Renal cortex interstitium (tissue), 11 donors: ENCODE measurements around the gene PCGF3. TPM values are rescaled to one million over a fixed set of nuclear protein-coding genes. Genes with fewer than 3 reads are reported as not detected.
"Not testable (repeated sequence)": the region's sequence is repeated elsewhere in the genome, so short reads cannot be mapped to it uniquely, and the experiment has no call there.

ENCODE experiments used
- DNase-seq, 11 donors: peaks; one replicate each; pipeline ENCODE4 v3.0.0-alpha.2; 2013; ENCODE audit warnings: low read depth in 9 of 11, low spot score in 4 of 11; ENCODE audit errors: extremely low read depth in 1 of 11
- polyA plus RNA-seq, 3 donors: library from polyadenylated mRNA; unstranded; fragments of 120-200 nt; gene quantifications; one replicate each; pipeline ENCODE4 v1.2.1, GENCODE V29; 2013; ENCODE audit not compliant: insufficient read length in 3 of 3

The PCGF3 gene
- polyA plus RNA-seq, 3 donors: 67.4 to 102 (median 68.2) TPM

DNA sequence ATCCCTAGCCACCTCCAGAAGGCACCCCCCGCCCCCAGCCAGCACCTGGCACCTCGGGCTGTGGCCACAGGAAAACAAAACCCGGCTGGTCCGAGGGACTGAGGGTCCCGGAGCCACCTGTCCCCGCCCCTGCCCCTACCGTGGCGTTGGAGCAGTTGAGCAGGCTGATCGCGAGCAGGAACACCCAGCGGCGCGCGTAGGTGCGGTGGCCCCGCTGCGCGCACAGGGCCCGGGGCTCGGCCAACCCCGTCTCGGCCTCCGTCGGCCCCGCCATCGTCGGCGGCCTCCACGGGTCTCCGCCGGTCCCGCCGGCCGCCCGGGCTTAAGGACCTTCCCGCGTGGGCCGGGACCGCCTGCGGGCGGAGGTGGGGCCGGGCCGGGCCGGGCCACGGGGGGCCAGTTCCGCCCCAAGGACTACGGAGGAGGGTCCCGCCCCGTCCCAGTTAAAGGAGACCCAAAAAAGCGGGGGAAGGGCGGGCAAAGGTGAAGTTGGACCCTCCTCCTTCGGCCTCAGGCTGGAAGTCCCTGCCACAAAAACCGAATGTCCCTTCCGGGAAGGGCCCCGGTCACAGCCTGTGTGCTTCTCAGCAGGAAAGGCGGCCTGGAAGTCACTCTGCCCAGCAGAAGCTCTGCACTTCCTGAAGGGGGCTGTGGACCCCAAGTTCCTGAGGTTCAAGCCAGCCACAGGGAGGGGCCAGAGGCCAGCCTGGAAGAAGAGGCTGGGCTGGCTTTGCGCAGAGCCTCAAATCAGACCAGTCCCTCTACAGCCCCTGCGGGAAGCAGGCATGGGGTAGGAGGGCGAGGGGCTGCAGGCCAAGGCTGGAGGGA, 16.6 kb upstream of the PCGF3 start, which contains the start of gene SLC49A3:
TSS of gene SLC49A3 (minus strand) at position 298 of the 828 bp plus-strand sequence. CDS start at position 274, 24 bp downstream.
- DNase-seq: no peak

DNA sequence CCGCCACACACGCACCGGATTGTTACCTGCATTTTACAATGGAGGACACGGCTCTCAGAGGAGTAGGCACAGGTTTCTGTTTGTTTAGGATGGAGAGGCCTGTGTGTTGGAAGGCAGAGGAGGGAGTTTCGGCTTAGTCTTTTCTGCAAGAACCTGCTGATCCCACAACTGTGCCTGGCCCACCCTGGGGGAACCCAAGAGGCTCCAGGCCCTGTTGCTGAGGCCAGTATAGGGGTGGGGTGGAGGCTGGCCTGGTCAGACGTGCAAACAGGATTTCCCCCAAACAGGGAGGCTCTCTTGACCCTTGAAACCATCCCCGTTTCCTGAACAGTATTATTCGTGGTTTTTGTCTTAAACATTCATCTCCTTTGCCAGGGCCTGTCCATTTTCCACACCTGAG, 15.9 kb upstream of the PCGF3 start:
- no peak for DNase-seq

DNA sequence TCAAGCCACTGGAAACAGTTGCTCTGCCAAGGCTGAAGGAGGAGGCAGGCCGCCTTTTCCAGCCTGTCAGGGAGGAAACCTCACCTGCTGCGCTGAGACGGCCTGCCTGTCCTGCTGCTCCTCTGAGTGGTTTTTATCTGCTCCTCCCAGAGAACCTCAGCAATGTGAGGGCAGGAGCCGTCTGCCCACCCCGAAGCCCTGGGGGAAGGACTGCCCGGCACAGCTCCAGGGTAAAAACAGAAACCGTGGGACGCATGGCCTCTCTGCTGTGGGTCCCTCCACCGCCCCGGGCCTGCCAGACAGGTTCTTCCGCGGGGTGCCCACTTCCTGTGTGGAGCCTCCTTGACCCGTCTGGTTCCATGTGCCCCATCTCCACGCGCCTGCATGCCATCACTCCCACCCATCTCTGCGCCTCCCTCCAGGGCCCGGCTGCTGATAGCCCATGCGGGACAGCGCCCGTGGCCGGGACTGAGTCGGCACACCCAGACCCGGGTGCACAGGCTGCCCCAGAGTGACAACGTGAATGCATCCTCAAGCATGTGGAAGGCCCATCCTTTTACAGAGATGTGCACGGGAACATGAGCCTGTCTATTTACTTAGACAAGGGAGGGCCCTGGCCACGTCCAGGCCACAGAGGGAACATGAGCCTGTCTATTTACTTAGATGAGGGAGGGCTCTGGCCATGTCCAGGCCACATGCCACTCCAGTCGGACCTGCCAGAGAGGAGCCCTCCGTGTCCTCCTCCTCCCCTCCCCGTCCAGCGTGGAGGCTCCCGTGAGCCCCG, 12.7 kb upstream of the PCGF3 start:
- no peak for DNase-seq

DNA sequence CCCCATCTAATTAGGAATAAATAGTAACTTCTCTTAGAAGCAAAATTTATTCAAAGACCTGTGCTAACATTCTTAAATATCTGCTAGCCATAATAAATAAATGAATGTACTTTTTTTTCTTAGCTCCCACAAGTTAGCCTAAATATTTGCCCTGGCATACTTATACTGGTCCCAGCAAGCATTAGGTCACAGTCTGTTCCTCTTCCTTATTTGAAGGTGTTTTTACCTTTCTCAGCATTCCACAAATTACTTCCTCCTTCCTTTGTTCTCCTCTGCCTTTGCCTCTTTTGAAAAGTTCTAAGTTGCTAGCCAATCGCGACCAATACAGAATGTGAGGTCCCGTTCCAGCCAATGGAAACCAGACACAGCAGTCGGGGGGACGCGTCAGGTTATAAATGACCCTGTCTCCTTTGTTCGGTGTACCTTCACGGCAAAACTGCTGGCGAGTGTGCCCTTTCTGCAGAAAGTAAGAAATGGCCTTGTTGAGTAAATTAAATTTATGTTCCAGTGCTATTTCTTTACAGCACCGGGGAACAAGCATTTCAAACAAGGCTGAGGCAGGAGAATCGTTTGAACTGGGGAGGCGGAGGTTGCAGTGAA, 11.2 kb upstream of the PCGF3 start:
- DNase-seq: not testable (repeated sequence)

DNA sequence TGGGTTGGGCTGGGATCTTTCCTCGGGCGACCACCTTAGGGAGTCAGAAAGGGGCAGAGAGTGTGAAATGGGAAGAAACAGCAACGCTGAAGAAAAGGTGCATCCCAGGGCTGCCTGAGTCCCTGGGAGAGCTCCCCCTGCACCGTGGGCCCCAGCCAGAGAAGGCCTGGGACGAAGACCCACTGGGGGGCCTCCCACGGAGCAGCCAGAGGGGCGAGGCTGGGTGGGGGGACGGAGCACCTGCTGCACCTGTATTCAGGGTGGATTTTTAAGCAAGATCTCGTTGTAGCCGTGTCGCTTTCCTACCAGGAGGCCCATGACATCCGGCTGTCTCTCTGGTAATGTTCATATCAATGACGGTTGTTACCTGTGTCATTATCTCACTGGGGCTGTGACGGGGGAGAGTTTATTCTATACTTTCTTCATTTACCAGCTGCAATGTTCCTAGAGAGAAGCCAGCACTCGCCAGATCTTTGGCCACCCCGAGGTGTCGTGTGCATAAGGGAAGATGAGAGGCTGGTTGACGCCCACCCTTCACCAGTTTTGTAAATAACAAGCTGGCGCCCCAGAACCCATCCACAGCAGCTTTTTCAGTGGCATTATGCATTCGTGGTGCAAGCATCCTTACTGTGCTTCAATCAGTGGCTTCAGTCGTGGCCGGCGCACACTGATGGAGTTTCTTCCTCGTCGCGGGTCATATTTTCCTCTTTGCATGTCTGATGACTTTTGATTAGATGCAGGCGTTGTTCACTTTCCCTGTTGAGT, 5.6 kb upstream of the PCGF3 start:
- DNase-seq: no peak

DNA sequence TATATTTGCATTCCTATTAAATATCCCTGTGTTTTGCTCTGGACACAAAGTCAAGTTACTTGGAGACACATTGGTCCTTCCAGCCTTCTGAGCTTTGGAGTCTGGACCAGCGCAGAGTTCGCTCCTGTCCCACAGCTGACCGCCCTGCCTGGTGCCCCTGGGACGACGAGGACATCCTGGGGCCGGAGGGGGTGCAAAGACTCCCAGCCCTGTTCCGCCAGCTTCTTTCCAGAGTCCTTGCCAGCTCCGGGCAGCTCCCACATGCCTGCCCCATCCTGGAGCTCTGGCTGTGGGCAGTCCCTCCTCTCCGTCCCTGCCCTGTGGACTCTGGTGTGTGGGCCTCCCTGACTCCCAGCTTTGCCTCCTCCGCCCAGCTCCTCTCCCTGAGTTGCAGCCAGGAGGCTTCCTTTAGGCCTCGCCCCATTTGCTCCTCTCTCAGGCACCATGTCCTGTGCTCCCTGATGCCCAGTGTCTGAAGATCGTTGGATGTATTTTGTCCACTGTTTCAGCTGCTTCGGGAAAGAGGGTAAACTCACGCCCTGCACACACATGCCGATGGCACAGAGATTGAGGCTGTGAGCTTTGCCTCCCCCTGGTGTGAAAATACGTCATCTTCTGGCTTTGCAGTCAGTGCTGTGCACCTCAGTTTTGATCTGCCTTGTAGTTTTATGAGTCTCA, 4.9 kb upstream of the PCGF3 start:
- DNase-seq: no peak

DNA sequence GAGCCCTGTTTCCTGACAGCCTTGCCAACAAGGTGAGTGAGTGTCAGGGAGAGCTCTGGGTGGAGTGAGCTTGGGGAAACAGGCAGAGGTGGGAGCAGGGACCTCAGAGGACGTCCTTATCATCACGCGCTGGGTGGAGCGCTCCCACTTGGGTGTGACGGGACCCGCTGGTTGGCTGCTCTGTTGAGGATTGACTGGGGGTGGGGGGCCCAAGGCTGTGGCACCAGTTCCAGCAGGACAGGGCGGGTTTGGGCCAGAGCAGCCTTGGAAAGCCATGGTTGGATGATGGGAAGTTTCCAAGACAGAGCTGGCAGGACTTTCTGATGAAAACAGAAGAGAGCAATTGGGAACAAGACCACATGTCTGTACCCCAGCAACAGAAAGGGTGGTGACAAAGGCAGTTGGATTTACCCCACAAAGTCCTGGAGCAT, 3.0 kb upstream of the PCGF3 start:
- DNase-seq: no peak

DNA sequence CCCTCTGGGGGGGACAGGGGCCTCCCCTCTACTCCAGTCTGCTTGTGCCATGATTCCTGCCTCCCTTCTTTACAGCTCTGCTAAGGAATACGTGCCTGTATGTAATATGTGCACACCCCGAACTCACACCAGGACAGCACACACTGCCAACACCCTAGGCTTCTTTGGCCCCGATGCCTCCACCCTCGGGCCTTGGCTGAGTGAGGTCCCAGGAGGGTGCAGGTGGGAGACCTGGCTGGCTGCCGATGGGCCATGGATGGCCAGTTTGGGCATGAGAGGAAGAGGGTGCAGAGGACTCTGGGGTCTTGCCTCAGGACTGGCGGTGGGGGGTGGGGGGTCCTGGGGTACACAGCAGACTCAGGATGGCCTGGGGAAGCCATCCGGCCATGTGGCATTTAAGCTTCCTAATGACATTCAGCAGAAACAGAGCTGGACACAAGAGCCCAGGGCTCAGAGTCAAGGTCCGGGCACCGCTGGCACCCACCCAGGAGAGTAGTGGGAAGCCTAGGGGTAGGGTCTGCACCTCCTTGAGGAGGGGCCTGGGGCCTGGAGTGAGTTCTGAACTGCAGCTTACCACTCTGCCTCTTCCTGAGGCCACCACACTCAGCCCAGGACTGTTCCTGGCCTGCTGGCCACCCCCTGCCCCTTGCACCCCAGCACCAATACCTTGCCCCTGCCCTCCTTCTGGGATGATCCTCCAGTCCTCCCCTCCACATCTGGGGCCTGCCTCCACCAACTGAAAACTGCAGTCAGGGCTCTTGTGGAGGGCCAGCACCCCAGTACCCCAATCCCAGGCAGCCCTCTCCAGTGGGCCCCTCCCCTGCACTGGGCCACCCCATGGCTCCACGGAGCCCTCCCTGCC, 2.1 kb upstream of the PCGF3 start:
- no peak for DNase-seq

DNA sequence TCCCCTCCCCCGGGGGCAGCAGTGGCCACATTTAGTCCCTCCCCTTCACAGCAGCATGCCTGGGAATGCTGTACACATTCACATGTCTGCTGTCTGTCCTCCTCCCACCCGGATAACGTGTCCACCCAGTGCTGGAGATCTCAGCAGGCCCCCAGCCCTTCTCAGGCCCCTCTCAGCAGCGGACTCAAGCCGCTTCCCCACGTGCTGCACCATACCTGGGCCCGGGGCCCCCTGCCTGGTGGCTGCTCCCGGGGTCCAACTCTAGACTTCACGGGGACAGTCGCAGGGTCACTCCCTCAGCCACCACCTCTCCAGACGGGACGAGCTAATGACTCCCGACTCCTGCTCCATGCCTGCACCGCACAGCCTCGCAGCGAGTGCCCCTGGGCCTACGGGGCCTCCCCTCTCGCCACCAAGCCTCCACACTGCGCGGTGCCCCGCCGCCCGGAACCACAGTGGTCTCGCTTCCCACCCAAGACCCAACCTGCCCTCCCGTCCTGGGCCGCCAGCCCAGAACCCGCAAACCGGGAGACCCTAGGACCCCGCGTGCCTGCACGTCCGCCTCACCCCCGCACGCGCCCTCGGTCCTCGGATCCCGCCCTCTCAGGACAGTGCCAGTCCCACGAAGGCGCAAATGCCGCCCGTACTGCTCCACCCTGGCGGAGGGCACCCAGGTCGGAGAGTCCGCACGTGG, 1.3 kb upstream of the PCGF3 start:
- no peak for DNase-seq

DNA sequence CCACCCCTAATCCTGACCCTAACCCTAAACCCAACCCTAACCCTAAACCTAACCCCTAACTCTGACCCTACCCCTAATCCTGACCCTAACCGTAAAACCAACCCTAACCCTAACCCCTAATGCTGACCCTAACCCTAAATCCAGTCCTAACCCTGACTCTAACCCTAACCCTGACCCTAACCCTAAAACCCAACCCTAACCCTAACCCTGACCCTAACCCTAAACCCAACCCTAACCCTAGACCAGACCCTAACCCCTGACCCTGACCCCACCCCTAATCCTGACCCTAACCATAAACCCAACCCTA, 708 bp upstream of the PCGF3 start:
- no peak for DNase-seq

DNA sequence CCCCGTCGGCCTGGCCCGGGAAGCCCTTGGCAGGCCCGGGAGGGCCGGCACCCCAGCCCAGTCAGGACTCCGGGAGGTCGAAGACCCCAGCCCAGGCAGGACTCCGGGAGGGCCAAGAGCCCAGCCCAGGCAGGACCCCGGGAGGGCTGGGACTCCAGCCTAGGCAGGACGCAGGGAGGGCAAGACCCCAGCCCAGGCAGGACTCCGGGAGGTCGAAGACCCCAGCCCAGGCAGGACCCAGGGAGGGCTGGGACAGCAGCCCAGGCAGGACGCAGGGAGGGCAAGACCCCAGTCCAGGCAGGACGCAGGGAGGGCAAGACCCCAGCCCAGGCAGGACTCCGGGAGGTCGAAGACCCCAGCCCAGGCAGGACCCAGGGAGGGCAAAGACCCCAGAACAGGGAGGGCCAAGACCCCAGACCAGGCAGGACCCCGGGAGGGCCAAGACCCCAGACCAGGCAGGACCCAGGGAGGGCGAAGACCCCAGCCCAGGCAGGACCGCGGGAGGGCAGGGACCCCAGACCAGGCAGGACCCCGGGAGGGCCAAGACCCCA, 526 bp downstream of the PCGF3 start:
- DNase-seq: not testable (repeated sequence)

DNA sequence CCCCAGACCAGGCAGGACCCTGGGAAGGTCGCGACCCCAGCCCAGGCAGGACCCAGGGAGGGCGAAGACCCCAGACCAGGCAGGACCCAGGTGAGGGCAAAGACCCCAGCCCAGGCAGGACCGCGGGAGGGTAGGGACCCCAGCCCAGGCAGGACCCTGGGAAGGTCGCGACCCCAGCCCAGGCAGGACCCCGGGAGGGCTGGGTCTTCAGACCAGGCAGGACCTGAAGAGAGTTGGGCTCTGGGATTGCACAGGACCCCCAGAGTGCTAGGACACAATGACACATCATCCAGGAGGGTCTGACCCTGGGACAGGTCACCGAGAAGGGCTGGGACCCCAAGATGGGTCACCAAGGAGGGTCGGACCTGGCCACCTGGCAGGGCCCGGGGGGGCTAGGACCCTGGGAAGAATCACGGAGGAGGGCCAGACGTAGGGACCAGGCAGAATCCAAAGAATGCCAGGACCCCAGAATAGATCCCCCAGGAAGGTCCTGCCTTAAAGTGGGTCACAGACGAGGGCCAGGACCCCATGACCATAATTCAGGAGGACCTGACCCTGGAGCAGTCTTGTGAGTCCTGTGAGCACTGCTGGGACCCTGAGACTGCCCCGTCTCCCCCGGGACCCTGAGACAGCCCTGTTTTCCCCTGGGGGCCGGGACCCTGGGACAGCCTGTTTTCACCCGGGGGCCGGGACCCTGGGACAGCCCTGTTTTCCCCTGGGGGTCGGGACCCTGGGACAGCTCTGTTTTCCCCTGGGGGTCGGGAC, 1.4 kb downstream of the PCGF3 start:
- no peak for DNase-seq

DNA sequence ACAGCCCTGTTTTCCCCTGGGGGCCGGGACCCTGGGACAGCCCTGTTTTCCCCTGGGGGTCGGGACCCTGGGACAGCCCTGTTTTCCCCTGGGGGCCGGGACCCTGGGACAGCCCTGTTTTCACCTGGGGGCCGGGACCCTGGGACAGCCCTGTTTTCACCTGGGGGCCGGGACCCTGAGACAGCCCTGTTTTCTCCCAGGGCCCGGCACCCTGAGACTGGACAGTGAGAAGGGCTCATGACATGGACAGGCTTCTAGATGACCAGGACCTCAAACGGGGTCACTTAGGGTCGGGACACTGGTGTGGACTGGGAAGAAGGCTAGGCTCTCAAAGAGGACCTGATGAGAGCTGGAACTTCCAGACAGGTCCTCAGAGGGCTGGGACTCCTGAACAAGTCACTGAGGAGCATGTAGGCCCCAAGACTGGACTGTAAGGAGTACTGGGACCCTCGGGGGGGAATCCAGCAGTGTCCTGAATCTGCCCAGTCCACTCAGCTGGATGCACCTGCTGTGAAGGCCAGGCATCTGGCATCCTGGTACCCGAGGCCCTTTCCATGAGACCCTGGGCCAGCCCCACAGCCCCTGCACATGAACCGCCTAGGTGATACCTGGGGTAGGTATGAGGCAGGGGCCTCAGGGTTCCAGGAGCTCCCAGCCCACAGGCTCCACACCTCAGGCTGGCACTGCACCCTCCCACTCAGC, 2.4 kb downstream of the PCGF3 start:
- DNase-seq: no peak

DNA sequence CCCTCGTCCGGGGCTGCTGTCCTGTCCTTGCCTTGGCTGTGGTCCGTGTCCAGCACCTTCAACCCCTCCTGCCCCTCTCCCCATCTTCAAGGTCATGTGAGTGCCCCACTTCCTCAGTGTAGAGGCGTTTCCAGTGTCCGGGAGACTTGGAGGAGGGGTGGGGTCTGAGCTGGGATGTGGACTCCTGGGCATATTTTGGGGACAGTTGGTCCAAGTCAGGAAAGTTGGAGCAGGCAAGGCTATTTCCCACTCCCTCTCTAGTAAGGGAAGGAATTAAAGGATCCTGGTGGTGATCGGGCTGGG, 3.0 kb downstream of the PCGF3 start:
- no peak for DNase-seq

DNA sequence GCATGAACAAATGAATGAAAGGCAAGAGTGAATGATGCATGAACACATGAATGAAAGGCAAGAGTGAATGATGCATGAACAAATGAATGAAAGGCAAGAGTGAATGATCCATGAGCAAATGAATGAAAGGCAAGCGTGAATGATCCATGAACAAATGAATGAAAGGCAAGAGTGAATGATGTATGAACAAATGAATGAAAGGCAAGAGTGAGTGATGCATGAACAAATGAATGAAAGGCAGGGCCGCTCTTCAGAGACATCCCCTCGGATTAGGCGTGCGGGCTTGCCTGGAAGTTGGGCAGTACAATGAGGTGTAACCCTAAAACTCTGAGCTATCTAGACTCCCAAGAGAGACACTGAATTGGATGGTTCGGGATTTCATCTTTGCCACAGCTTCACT, 3.7 kb downstream of the PCGF3 start:
- no peak for DNase-seq

DNA sequence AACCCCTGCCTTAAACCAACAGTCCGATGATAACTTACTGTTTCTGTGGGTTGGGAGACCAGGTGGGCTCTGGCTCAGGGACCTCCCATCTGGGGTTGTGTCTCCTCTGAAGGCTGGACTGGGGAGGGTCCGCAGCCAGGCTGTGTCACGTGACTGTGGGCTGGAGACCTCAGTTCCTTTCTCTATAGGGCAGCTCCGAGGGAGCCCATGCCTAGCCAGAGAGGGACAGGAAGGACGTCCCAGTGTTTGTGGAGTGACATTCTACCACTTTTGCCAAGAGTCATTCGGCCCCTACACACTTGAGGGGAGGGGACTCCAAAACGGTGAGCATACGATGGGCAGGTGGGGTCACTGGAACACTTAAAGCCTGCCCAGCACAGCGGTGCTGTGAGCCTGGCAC, 4.5 kb downstream of the PCGF3 start:
- no peak for DNase-seq
